Peyer's patch (tissue), 4 donors: ENCODE results near the gene FUOM.

ENCODE experiments used
- CTCF ChIP-seq, 6 experiments: fragments of 450-650 bp in 4 of 6; fragments of 200-600 bp in 2 of 6; sonication (generic) in 1 of 6; IDR thresholded peaks; one replicate each; pipeline ENCODE4 v1.5.1; 2017 to 2019; ENCODE audit warnings: antibody characterized with exemption in 6 of 6, mild to moderate bottlenecking in 3 of 6, moderate library complexity in 1 of 6
- POLR2A ChIP-seq, 2 donors: fragments of 450-650 bp; IDR thresholded peaks; one replicate each; pipeline ENCODE4 v1.5.1; 2017; ENCODE audit warnings: antibody characterized with exemption in 2 of 2, mild to moderate bottlenecking in 2 of 2, moderate library complexity in 2 of 2

DNA sequence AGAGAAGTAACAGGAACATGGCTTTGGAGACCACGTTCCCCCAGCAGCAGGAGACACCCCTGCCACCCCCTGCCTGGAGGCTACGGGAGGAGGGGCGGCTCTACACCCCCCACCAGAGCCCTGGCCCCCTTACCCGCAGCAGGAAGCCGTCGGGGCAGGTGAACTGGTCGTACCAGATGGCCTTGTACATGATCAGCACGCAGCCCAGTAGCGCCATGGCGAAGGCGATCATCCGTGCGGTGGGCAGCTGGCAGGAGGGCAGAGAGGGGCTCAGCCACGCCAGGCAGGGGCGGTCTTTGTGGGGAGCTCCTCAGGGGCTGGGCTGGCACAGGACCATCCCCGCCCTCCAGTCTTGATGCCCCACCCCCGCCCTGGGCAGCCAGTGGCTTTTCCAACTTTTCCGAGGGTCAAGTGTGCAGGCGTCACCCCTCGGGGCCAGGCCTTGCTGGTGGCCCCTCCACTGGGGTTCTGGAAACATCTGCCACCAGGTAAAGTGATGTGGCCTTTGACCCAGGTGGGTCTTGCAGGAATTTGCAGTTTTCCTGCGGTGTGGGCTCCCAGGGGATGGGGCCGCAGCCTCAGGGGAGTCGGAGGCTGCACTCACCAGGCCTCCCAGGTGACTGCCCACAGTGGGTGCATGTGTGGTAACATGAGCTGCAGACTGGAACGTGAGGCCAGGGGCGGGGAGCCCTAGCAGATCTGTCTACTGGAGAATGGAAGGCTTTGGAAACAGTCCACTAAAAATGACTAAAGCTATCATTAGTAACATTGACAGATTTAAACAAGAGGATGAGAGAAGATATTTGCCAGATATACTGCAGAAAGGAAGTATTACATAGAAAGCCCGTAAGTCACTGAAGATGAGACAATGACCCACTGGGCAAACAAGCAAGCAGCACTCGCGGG is 30.8 kb downstream of the FUOM start:
- TF ChIP-seq CTCF (IDR thresholded peaks at IDR 0.05) (no peak), POLR2A (IDR thresholded peaks at IDR 0.05) (no peak)
